HG02870 (cell line): ENCODE results near the gene E2F1.

Experiments used
- ATAC-seq: cut with Tn5 transposase; IDR thresholded peaks from one replicate; pipeline ENCODE4 v1.9.1; 2021; ENCODE audit warnings: mild to moderate bottlenecking, moderate library complexity; ENCODE audit not compliant: unreplicated experiment

The E2F1 gene

DNA sequence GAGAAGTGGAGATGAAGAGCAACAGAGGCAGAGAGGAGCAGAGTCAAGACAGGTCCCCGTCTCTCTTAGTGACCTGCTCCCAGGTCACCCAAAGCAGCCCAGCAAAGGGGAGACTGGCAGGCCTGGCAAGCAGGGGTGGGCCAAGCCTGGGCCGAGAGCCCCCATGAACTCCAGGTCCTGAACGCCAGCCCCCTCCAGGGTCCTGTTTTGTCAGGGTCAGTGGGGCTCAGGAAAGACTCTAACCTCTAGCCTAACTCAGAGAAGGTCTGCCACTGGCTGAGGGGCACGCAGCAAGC is 13.1 kb downstream of the E2F1 start:
- no peak for ATAC-seq

DNA sequence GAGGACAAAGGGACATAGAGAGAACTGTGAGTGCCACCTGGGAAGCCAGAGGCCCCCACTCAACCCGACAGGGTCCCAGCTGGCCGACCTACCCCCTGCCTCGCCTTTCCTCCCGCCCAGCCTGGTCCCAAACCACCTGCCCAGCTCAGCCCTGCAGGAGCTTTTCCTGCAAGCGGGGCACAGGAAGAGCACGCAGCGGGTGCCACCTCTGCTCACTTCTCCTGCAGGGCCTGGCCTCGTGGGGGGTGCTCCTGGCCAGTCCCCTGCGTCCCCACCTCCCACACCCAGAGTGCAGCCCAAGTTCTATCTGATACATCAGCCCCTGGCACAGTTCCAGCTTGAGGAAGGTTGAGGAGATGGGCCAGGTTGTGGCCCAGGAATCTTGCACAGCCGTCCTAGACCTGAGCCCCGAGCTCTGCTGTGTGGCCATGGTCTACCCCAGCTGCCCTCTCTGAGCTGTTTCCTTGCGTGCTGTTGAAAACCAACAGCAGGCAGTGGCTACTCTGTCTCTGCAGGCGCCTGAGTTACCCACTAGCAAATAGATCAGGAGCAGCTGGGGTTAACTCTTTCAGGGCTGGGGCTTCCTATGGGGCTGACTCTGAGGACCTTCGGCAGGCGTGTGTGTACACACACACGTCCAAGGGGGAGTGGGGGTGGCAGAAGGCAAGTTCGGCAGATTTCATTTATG is 13.6 kb downstream of the E2F1 start:
- no peak for ATAC-seq

DNA sequence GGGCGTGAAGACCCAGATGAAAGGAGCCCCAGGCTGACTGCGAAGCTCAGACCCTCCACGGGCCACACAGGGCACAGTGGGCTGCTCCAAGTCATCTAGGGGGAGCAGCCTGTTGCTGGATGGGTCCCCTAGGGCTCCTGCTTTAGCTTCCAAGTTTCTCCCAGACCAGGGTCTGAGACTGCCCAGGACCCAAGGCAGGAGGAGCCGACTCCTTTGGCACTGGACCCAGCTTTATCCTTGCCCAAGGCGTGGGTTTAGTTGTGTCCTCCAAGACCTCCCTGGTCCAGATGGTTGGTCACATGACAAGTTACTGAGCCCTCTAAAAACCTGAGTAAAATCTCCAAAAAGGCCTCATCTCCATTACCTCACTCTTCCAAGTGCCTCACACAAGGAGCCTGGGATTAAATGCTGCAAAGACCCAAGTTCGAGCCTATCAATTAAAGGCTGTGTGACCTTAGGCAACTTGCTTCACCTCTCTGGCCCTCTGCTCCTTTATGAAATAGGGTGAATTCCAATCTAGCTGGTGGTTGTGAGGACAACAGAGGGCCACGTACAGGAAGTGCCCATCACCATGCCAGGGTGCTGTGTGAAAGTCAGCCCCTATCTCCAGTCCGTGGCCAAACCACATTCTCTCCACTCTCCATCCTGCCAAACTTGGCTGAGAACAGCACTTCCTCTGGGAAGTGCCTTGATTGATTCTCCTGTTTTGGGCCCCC is 14.5 kb downstream of the E2F1 start:
- no peak for ATAC-seq

DNA sequence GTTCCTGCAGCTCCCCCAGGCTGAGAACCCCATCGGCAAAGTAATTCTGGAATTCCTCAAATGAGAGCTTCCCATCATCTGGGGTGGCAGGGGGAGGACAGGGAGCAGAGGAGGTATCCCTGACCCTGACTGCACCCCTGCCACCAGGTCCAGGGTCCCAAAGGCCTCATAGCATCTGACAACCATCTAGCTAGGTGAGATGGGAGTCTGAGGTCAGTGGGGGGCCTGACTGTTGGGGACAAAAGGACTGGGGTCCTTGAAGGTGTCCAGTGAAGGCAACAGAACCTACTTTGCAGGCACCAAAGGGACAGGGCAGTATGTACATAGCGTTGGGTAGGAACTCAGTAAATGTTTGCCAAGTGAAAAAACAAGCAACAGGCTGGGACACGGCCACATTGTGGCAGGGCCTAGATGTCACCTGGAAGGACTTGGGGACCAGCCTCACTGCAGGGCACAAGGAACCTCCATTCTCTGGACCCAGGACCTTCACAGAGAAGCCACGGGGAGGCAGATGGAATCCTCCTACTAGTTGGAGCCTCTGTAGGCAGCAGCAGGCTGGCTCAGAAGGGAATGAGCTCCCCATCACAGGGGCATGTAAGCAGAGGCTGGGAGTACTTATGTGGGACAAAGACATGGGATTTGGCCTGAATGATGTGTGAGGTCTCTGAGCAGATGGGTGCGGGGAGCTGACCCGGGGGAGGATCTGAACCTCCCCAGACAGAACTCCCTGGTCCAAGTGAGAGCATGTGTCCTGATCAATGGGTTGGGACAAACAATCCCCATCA is 15.3 kb downstream of the E2F1 start:
- no peak for ATAC-seq

DNA sequence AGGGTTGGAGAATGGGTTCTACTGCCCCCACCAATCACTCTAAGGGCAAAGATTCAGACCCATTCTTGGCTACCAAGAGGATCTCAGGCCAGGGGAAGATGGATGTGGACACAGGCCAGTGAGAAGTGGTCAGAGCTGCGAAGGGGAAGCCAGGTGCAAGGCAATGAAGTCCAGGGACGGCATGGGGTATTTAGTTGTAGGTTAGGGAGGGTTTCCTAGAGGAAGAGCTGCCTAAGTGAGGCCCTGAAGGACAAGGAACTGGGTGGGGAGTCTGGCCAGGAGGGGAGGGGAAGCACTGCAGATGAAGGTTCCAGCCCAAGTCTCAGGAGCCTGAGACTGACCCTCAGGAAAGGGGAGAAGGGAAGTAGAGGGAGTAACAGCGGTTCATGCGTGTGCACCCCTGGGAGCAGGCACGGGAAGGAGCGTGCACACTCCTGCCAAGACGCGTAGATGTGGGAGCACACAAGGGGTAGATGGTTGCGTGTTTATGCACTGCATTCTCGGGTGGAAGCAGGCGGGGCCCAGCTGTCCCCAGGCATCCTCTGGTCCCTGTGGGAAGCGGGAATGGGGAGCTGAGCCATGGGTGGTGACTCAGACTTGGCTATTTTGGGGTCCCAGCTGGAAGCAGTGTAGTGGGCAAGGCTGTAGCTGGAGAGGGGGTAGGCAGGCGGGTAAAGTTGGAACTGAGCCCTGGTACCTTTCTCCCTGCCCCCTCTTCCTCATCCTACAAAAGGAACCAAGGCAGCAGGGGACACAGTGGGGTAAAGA is 16.1 kb downstream of the E2F1 start:
- ATAC-seq = no peak

DNA sequence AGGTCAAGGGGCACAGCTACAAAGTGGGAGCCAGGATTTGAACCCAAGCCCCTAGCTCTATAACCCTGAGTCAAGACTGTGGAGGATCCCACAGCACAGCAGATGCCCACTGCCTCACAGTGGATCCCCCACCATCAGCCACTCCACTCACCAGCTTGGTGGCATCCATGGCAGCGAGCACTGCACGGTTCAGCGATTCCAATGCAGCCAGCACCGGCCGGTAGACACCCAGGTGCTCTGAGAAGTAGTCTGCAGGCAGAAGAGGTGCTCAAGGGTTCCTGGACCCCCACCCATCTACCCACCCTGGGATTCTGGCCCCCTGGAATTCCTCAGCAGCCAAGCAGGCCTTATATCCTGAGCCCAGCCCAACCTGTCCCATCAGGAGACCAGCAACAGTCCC is 17.0 kb downstream of the E2F1 start:
- no peak for ATAC-seq

DNA sequence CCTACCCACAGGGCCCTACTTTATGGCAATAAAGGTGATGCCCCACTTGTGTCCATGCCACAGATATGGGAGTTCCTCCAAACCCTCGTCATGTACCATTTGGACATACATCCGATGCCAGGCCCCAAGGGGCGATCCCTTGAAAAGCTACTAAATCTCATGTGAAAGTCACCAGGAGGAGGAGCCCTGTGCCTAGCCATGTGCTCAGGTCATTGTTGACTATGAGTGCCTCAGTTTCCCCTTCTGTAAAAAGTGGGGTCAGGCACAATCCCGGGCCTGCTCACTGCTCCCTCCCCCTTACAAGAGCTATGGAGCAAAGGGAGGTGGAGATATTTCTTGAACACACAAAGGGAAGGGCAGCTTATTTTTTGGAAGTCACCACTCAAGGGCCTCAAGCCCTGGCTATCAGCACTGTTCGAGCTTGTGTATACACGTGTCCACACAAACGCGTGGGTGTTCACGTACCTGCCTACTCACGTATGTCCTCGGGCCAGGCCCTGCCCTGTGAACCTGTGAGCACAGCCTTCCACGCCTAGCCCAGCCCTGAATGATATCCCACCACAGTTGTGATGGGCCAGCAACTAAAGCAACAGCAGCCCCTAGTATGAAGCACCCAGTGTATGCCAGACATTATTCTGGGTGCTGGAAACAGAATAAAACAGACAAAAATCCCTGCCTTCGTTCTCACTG is 17.6 kb downstream of the E2F1 start:
- no peak for ATAC-seq

DNA sequence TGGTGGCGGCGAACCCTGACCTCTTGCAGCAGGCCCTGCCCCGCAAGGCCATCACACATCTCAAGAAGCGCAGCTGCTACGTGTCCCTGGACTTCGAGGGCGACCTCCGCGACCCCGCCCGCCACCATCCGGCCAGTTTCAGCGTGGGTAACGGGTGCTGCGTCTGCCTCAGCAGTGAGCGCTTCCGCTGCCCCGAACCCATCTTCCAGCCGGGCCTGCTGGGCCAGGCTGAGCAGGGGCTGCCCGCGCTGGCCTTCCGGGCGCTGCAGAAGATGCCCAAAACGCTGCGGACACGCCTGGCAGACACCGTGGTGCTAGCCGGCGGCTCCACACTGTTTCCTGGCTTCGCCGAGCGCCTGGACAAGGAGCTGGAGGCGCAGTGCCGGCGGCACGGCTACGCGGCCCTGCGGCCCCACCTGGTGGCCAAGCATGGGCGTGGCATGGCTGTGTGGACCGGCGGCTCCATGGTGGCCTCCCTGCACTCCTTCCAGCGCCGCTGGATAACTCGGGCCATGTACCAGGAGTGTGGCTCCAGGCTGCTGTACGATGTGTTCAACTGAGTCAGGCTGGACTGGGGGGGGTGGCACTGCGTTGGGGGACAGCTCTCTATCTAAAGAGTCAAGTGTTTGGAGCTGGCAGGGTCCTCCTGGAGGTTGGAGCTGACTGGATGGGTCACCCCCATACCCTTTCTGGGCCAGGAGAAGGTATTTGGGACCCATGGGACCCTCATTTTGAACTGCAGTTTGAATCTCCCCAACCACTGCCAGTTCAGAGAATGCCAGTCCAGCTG is 18.3 kb downstream of the E2F1 start:
- no peak for ATAC-seq

DNA sequence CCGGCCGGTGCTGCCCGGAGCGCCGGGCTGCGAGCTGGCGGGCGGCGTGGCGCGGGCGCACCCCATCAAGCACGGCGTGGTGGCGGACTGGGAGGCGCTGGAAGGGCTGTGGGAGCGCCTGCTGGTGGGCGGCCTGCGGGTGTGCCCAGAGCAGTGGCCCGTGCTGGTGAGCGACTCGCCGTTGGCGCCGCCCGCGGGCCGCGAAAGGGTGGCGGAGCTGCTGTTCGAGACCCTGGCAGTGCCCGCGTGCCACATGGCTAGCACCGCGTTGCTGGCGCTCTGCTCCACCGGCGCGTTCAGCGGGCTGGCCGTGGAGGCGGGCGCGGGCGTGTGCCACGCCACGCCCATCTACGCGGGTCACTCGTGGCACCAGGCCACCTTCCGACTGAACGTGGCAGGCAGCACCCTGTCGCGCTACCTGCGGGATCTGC is 18.9 kb downstream of the E2F1 start:
- peak; percentile 4 for ATAC-seq

DNA sequence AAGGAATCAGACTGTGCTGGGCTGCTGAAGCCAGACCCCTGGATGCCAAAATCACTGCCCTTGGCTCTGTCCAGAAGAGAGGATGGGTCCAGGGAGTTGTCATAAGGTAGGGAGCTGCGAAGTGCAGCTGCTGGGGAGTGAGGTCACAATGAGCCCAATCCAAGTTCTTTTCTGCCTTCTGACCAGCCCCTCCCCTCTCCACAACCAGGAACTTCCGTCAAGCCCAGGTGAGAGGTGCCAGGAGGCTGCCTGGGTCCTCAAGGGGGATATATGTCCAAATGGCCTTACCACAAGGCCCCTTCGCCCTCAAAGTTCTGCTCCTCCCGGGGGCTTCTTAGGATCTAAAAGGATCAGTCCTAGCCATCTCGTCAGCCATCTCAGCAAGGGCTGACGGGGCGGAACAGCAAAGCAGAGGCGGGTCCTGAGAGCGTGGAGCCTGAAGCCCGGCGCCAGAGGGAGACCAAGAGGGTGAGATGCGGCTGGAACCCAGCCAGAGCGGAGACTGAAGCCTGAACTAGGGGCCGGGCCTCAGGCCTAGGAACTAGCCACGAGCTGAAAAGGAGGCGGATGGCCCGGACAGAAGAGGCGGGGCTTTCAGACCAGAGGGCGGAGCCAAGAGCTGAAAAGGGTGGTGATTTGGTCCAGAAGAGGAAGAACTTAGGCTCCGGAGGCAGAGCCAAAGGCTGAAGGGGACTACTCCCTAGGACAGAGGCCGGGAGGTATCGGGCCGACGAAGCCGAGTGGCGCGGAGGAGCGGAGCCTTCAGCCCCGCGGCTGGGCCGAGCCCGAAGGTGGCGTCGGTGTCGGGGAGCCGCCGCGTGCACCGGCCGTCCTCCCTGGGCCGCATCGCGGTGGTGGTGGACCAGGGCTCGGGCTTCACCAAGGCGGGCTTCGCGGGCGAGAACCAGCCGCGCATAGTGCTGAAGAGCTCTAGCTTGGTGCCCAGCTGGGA is 19.6 kb downstream of the E2F1 start, which contains the start of gene ACTL10:
ACTL10 (plus strand) TSS at position 651 of the 952 bp plus-strand sequence. CDS start 555 bp downstream, outside the sequence.
- ATAC-seq = peak; percentile 71

DNA sequence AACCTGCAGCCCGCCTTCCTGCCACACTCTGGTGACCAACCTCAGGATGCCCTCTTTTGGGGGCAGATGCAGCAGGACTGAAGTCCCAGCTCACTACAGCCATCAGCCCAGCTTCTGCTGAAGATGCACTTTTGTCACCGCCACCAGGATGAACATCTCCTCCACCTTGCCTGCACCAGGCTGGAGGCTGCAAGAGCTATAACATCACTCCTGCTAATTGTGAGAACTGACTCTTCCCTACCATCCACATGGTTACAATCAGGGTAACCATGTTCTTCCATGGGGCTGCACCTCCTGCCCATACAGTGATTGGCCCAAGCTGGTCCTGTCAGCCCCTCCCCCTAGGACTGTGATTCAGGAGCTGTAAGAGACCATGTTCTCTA is 21.4 kb downstream of the E2F1 start:
- no peak for ATAC-seq

DNA sequence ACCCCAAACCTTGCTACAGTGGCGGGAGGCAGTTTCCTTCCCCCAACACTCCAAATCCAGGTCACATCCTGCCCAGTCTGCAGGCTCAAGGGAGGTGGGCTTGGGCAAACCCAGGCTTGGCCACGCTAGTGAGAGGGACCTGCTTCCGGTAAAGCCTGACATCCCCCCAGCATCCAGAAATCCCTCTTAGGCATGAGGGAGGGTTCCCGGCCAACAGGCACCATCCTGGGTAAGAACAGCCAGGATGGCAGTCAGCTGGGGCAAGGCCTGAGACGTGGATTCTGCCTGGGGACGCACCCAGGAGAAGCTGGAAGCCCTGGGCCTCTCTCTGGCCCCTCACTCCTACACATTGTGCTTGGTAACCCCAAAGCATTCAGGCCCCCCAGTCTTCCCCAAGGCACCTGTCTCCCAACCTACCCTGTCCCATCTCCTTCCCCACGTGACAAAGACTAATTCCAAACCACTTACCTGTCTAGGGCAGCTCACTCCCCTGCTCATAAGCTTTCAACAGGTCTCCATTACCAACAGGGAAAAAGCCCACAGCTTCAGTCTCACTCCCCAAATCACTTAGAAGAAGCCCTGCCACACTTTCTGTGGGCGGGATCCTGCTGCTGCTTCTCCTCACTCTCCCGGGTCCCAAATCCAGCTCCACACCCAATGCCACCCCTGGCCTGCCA is 22.0 kb downstream of the E2F1 start:
- no peak for ATAC-seq

DNA sequence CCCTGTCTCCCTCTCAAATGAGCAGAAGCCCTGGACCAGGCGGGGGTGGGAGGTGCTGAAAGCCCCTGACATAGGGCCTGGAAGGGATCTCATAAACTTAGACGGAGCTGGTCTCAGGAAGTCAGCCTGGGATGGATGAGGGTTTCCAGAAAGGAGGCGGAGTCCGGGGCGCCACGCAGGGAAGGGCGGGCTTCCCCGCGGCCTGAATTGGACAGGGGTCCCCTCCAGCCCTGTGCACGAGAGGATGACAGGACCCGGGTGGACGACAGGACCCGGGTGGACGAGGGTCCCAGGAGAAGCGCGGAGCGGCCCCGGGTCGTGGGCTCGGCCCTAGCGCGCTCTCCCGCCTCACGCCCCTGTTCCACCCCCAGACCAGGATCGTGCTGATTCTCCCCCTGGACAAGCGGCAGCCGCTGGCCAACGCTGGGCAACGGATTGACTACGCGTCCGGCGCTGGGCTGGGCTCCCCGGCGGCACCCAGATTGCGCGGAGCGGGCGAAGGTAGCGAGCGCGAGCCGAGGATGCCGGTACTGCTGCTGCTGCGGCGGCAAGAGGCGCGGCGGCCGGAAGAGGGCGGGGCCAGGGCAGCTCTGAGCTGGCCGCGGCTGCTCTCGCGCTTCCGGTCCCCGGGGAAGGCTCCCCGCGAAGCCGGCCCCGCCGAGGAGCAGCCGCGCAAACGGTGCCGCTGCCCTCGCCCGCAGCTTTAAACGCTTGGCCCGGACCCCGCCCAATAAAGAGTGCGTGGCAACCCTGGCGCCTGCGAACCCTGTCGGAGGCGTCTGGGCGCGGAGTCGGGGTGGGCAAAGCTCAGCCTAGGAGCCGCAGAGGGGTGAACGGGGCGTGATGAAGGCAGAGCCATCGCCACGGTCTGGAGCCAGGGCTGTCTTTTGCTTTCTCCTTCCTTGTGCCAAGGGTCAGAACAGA is 22.8 kb downstream of the E2F1 start:
- ATAC-seq = no peak

DNA sequence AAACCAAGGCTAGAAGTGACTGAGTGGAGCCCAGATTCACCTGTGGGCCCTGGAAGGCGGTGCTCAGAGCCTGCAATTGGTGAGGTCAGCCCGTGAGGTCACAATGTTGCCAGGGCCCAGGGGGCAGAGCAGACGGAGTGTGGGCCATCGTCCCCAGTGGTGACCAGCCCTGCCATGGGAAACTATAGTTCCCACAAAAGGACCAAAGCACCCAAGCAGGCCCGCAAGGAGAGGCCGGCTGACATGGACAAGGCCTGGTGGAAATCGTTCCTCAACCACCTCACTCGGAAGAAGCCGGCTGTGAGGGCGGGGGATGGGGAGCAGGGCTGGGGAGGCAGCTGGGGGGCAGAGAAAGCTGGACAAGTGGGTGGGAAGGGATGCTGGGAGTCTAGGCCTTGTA is 24.0 kb downstream of the E2F1 start, which contains the start of gene C20orf144:
C20orf144 (plus strand) TSS at position 156 of the 400 bp plus-strand sequence; CDS start at position 175, 19 bp downstream.
- no peak for ATAC-seq

DNA sequence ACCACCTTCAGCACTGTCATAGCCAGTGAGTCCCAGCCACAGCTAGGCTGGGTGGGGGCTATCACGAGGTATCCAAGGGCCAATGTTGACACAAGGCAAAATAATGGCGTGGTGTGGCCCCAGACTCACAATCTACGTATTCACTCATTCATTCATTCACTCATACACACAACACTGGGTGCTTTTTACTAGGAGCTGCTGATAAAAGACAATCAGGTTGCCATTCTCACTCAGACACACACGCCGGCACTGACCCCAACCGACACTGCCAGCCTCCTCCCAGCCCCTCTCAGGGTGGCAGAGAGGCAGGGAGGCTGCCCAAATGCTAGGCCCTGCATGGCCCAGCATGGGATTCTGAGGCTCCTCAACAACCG is 25.5 kb downstream of the E2F1 start:
- ATAC-seq = no peak

DNA sequence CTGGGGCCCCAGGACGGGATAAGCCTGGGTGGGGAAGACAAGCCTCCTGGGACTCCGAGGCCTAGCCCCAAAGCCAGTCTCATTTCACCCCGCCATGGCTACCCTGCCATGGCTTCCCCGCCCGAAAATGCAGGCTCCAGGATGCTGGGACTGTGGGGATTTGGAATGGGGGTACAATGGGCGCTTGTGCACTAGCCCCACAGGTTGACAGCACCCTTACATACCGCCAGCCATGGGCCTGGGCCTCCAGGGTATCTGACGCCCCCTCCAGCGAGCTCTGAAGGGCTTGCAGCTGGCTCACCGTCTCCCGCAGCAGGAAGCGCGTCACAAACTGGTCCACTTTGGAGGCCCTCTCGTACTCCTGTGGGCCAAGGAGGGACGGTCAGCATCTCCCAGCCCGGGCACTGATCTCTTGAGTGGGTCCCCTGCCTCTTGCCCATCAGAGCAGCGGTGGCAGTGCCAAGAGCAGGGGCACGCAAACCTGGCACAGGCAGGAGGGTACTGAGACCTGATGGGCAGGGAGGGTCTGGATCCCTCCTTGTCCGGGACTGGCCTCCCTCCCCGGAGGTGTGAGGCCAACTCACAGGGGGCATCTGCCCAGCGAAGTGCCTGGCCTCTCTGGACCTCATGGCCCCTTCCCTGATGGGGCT is 26.0 kb downstream of the E2F1 start:
- ATAC-seq = no peak
